Measurements from ENCODE around the gene CYP2W1.

GRCh38 chr7:977326-978048 is 5.5 kb upstream of the CYP2W1 start:
- TF ChIP-seq CTCF (IDR thresholded peaks at IDR 0.05) (no peak), RCOR1 (IDR thresholded peaks at IDR 0.05; ENCODE audit: low read depth, low read length) (no peak), MAFK (IDR thresholded peaks at IDR 0.05; ENCODE audit: partially characterized antibody) (no peak), POLR2A (IDR thresholded peaks at IDR 0.05; ENCODE audit: low read length) (no peak), USF2 (IDR thresholded peaks at IDR 0.05) (no peak), HDAC2 (IDR thresholded peaks at IDR 0.05) (no peak), REST (IDR thresholded peaks at IDR 0.05) (no peak), ZFP36 (IDR thresholded peaks at IDR 0.05; ENCODE audit: borderline replicate concordance, partially characterized antibody) (no peak), CBX8 (IDR thresholded peaks at IDR 0.05) (no peak)
